HL-60/S4 treated with retinoic acid at 250 ng/mL for 4 days and 3 days (cell line): Measurements from ENCODE around the gene SLC66A1.
"Not testable (repeated sequence)": the region's sequence is repeated elsewhere in the genome, so short reads cannot be mapped to it uniquely, and the experiment has no call there.

ENCODE experiments used
- in situ Hi-C: fragments of 300-500 bp; cut with MboI; formaldehyde crosslinking; loops from 2 replicates; pipeline ENCODE4 v1.7.0; 2022; ENCODE audit warnings: low sequenced_read_pairs

SLC66A1 gene, protein sequence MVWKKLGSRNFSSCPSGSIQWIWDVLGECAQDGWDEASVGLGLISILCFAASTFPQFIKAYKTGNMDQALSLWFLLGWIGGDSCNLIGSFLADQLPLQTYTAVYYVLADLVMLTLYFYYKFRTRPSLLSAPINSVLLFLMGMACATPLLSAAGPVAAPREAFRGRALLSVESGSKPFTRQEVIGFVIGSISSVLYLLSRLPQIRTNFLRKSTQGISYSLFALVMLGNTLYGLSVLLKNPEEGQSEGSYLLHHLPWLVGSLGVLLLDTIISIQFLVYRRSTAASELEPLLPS

DNA sequence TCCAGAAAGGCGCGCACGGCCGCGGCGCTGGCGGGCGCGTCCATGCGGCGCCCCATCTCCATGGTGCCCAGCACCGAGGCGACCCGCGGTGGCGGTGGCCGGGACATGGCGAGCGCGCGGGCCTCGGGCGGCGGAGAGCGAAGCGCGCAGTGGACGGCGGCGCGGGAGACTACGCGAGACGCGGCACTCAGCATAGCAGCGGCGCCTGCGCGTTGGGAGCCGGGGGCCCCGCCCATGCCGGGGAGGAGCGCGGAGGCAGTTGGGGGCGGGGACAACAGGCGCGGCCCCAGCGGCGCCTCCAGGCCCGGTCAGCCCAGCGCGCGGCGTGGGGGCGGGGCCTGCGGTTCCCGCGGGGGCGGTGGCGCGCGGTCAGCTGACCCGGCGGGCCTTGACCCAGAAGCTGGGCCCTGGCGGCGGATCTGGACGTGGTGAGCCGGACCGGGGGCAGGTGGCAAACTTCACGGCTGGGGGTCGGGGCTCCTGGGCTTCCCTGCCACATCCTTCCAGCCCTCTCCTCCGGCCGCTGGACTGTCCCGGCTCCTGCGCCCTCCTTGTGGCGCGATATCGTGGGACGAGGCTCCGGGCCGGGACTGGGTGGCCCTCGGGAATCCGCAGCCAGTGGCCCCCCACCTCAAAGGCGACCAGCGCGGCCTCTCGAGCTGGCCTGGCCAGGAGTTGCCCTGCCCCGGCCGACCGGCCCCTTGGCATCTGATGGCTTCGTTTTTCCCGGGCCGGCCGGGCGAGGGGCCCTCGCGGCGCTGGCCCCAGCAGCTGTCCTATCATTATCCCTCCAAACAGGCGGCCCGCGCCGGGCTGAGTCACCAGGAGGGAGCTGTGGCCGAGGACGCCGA lies at the start of gene SLC66A1, which contains the start of gene AKR7A2:
SLC66A1 (plus strand) TSS at position 396 of the 851 bp plus-strand sequence. CDS start 5,352 bp downstream, outside the sequence.
AKR7A2 (minus strand) TSS at position 214 of the 851 bp plus-strand sequence; CDS start at position 194, 20 bp downstream.
- in situ Hi-C loops = no loop called here

DNA sequence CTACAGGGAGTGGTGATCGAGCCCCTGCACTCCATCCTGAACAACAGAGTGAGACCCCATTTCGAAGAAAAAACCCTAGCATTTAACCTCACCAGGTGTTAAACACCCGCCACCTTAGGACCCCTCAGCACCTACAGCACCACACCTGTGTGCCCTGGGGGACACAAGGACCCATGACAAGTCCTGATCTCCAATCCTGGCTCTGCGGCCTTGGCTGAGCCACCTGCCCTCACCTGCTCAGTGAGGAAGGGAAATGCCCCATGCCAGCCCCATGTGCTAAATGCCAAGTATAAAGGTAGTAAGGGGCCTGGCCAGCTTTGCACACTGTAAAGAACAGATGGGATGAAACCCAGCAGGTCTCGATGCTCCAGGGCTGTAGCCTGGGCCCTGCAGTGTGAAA lies 49.4 kb upstream of the SLC66A1 start:
- in situ Hi-C loops = no loop called here

DNA sequence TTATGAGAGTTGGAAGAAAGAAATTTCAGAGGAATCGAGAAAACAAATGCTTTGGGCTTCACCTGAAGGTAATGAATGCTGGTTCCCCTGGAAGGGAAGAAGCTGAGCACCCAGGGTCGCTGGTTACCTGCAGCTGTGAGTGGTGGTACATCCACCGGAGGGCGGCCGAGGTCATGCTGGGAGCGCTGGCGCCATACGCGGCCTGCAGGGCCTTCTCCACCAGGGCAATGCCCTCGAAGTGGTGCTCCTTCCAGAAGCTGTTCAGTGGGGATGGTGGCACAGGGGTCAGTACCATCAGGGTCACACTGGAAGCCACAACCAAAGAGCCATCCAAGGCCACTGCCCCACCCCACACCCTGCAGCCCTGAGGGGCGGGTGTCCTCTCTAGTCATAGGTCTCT lies 43.7 kb upstream of the SLC66A1 start:
- in situ Hi-C loops = no loop called here

DNA sequence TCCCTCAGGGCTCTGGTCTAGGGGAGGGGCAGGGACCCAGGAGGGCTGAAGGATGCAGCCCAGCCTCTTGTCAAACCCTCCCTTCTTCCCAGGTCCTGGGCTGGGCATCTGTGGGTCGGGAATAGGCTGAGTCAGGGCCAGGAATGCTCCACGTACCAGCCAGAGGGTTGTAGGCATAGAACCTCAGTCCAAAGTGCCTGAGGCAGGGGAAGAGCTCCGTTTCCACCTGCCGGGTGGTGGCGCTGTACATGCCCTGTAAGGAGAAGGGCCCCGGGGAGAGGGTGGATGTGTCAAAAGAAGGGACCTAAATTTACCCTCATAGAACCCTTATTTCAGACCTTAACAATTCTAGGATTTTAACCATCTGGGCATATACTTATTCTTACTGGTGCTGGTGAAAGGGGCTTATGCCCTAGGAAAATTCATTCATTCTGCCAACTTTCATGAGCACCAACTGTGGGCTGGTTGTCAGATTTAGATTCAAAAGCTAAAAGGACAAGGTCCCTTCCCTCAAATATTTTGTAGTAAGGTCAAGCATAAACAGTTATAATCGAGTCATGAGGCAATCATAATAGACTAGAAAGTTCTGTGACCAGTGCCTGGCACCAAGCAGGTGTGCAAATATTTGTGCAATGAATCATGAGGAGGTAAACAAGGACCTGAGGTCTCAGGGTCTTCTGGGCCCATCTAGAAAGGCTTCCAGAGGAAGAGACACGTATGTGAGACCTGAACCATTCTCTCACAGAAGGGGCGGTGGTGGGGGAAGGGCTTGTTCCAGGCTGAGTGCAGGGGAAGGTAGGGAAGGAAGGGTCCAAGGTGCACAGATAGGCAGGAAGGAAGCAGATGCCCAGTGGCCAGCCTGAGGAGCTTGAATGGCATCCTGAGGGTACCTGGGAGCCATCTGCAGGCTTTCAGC lies 42.4 kb upstream of the SLC66A1 start:
- in situ Hi-C loops = not testable (repeated sequence)

DNA sequence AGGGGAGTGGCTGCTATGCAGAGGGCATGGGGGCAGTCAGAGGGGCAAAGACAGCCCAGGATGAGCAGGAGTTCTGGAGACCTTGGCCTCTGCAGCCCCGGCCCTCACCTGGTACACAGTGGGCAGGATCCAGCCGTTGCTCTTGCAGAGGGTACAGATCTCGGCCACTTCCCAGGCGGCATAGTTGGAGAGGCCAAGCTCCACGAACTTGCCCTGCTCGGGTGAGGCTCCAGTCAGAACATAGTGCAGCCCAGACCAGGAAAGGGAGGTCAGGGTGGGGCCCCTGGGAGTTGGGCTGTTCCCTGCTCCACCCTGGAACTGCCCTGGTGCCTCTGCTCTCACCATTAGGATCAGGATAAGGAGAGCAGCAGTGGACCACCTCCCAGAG lies 41.8 kb upstream of the SLC66A1 start:
- in situ Hi-C loops = not testable (repeated sequence)

DNA sequence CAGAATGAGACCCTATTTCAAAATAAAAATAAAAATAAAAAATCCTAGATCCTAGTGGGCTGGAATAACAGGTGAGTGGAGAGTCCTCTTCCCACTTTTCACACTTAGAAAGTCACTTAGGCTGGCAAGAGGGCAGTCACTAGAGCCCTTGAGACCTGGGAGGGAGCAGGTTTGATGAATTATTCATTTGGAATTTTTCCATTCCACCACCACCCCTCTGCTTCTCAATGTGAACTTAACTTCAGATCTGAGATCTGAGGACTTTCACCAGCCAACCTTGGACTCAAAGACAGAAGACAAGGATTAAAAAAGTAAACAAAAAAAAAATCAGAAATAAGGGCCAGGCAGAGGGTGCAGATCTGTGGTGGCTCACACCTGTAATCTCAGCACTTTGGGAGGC lies 40.1 kb upstream of the SLC66A1 start:
- in situ Hi-C loops = no loop called here

DNA sequence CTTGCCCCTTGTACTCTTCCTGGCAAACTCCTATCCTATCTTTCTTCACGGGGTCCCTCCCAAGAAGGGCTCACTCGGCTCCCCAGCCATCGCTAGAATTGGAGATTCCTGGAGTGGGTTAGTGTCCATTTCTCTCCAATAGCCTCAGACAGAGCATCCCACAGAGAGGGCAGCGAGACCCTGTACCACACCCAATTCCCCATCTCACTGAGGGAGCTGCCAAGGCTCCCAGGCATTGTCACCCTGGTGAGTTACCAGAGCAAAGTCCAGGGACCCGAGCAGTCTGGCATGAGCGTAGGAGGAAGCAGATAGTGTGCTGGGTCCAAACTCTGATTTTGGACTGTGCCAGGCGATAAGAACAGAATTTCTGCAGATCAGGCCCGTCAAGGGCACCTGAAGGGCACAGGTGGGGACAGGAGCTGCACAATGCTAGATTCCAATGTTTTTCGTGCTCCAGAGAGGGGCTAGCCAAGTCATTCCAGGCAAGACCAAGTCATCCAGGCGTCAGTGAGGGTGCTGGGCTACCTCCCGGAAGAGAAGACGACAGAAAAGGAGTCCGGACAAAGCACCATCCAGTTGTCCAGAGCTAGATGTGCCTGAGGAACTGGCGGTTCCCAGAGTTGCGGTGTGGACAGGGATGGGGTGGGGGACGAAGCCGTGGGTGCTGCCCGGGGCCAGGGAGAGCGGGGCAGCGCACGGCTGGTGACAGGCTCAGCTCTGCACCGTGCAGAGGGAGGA lies 38.9 kb upstream of the SLC66A1 start:
- in situ Hi-C loops = no loop called here

DNA sequence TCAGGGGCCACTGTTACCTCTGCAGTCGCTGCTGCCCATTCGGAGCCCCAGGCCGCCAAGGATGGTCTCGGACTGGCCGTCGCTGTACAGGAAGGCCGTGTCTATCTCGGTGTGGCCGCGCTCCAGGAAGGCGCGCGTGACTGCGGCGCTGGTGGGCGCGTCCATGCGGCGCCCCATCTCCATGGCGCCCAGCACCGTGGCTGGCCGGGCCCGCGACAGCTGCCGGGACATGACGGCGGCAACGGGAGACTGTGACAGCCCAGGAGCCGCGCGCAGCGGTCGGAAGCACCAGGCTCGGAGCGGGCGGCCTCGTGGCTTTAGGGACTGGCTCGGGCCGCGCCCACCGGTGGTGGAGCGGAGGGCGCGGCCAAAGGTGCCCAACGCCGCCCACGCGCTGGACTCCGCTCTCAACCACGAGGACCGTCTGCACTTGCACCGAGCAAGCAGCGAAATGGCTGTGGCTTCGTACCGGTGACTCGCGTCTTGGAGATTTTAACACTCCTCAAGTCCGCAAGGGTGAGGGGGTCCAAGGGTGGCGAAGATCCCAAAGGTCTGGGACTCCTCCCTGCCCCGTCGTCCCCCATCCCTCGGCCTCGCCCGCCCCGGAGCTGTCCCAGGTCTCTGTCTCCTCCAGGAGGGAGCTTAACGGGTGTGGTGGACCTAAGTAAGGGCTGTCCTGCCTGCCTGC lies 38.1 kb upstream of the SLC66A1 start:
- in situ Hi-C loops = not testable (repeated sequence)

DNA sequence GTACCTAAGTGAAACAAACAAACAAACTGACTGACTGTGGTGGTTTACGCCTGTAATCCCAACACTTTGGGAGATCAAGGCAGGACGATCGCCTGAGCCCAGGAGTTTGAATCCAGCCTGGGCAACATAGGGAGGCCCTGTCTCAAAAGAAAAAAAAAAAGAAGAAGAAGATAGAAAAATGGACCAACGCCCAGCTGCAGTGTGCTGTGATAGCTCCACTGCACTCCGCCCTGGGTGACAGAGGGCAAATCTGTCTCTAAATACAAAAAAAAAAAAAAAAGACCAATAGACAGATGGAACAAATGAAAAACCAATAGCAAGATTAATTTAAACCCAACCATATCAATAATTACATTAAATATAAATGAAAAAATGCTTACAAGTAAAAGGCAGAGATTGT lies 37.5 kb upstream of the SLC66A1 start:
- in situ Hi-C loops = no loop called here

DNA sequence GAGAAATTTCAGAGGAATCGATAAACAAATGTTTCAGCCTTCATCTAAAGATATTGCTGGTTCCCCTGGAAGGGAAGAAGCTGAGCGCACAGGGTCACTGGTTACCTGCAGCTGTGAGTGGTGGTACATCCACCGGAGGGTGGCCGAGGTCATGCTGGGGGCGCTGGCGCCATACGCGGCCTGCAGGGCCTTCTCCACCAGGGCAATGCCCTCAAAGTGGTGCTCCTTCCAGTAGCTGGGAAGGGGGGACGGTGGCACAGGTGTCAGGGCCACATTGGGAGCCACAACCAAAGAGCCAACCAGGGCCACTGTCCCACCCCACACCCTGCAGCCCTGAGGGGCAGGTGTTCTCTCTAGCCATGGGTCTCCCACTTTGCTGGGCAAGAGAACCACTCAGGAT lies 28.2 kb upstream of the SLC66A1 start:
- in situ Hi-C loops = no loop called here

DNA sequence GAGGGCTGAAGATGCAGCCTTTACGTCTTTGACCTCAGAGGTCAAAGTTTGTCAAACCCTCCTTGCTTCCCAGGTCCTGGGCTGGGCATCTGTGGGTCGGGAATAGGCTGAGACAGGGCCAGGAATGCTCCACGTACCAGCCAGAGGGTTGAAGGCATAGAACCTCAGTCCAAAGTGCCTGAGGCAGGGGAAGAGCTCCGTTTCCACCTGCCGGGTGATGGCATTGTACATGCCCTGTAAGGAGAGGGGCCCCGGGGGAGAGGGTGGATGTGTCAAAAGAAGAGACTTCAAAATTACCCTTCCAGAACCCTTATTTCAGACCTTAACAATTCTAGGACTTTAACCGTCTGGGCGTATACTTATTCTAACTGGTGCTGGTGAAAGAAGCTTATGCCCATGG lies 27.2 kb upstream of the SLC66A1 start:
- in situ Hi-C loops = no loop called here

DNA sequence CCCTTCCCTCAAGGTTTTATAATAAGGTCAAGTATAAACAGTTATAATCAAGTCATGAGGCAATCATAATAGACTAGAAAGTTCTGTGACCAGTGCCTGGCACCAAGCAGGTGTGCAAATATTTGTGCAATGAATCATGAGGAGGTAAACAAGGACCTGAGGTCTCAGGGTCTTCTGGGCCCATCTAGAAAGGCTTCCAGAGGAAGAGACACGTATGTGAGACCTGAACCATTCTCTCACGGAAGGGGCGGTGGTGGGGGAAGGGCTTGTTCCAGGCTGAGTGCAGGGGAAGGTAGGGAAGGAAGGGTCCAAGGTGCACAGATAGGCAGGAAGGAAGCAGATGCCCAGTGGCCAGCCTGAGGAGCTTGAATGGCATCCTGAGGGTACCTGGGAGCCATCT lies 26.8 kb upstream of the SLC66A1 start:
- in situ Hi-C loops = not testable (repeated sequence)

DNA sequence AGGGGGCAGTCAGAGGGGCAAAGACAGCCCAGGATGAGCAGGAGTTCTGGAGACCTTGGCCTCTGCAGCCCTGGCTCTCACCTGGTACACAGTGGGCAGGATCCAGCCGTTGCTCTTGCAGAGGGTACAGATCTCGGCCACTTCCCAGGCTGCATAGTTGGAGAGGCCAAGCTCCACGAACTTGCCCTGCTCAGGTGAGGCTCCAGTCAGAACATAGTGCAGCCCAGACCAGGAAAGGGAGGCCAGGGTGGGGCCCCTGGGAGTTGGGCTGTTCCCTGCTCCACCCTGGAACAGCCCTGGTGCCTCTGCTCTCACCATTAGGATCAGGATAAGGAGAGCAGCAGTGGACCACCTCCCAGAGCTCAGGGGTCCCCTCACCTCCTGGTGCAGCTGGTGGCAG lies 26.3 kb upstream of the SLC66A1 start:
- in situ Hi-C loops = not testable (repeated sequence)

DNA sequence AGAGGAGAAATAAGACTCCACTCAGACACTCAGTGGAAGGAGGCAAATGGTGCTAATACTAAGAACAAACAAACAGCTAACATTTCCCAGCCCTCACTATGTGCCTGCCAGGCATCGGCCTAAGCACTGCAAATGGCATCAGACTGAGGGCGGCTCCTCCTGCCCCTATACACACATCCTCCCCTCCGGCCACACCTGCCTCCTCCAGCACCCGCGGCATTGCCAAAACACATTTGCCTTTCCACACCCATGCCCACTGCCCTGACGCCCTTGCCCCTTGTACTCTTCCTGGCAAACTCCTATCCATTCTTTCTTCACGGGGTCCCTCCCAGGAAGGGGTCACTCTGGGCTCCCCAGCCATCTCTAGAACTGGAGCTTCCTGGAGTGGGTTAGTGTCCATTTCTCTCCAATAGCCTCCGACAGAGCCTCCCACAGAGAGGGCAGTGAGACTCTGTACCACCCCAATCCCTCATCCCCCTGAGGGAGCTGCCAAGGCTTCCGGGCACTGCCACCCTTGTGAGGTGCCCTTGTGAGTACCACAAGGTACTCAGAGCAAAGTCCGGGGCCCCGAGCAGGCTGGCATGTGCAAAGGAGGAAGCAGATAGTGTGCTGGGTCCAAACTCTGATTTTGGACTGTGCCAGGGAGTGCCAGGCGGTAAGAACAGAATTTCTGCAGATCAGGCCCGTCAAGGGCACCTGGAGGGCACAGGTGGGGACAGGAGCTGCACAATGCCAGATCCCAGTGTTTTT lies 24.5 kb upstream of the SLC66A1 start:
- in situ Hi-C loops = no loop called here

DNA sequence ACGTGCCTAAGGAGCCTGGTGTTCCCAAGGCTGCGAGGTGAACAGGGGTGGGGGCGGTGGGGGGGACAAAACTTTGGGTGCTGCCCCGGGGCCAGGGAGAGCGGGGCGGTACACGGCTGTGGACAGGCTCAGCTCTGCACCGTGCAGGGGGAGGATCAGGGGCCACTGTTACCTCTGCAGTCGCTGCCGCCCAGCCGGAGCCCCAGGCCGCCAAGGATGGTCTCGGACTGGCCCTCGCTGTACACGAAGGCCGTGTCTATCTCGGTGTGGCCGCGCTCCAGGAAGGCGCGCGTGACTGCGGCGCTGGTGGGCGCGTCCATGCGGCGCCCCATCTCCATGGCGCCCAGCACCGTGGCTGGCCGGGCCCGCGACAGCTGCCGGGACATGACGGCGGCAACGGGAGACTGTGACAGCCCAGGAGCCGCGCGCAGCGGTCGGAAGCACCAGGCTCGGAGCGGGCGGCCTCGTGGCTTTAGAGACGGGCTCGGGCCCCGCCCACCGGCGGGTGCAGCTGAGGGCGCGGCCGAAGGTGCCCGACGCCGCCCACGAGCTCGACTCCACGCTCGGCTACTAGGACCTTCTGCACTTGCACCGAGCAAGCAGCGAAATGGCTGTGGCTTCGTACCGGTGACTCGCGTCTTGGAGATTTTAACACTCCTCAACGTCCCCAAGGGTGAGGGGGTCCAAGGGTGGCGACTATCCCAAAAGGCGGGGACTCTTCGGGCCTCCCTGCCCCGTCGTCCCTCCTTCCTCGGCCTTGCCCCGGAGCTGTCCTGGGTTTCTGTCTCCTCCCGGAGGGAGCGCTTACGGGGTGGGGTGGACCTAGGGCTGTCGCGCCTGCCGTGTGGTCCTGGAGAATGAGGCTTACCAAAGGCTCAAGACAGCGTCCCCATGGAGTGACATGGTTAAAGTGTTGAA lies 23.5 kb upstream of the SLC66A1 start, which contains the start of gene AKR7A3:
AKR7A3 (minus strand) TSS at position 447 of the 918 bp plus-strand sequence; CDS start at position 386, 61 bp downstream.
- in situ Hi-C loops = not testable (repeated sequence)

DNA sequence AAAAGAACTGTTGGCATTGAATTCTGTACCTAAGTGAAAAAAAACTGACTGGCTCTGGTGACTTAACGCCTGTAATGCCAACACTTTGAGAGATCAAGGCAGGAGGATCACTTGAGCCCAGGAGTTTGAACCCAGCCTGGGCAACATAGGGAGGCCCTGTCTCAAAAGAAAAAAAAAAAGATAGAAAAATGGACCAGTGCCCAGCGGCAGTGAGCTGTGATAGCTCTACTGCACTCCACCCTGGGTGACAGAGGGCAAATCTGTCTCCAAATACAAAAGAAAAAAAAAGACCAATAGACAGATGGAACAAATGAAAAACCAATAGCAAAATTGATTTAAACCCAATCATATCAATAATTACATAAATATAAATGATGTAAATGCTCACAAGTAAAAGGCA lies 22.9 kb upstream of the SLC66A1 start:
- in situ Hi-C loops = no loop called here

DNA sequence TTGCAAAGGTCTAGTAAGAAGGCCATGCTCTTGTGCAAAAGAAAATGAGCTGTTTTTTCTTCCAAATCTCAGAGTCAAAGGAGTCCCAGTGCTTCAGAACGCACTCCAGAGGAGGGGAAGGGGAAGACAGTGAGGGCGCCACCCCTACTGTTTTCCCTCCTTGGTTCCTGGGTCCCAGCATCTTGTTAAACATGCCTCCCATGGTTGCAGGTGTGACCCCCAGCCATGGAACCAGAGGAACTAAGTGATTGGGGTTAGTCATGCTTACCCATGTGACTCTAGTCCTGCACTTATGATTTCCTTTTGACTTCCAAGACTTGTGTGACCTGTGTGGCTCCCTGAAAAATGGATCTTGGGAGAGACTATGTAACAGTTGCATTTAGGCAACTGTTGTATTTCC lies 17.5 kb upstream of the SLC66A1 start:
- in situ Hi-C loops = no loop called here

DNA sequence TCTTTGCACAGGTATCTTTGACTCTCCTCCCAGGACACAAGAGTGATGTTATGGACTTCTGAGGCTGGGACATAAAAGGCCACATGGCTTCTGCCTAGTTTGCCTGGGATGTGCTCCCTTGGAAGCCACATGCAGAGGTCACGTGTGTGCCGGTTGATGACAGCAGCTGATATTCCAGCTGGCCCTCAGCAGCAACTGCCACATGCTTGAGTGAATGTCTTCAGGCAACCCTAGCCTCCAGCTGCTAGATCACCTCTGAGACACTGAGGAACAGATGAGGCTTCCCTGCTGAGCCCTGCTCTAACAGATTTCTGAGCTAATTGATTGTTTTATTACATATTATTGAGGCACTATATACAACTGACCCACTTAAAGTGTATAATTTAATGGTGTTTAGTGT lies 11.9 kb upstream of the SLC66A1 start:
- in situ Hi-C loops = no loop called here
